K562 (cell line): ENCODE data around the gene PLCB3. TPM values are rescaled to one million over a fixed set of nuclear protein-coding genes. Genes with fewer than 3 reads are reported as not detected.

Source experiments
- ATF6 ChIP-seq: sonication (generic); formaldehyde crosslinking; IDR thresholded peaks from 2 replicates; pipeline ENCODE4 v1.4.0; 2020; ENCODE audit warnings: mild to moderate bottlenecking, missing genetic modification reagents
- CCNT2 ChIP-seq: IDR thresholded peaks from 2 replicates; pipeline ENCODE4 v1.6.1; 2011; ENCODE audit warnings: borderline replicate concordance, low read depth, mild to moderate bottlenecking, moderate library complexity, mixed read lengths, low read length; ENCODE audit not compliant: insufficient read length; ENCODE audit errors: extremely low read depth
- CTCF ChIP-seq, 3 experiments: IDR thresholded peaks in 2 of 3; conservative IDR thresholded peaks in 1 of 3; 2 replicates each; pipeline ENCODE4 v1.5.1; 2011 to 2012; ENCODE audit warnings: low read length in 3 of 3, mild to moderate bottlenecking in 3 of 3, control low read depth in 2 of 3, improper control_type of control experiment in 1 of 3, inconsistent platforms in 1 of 3, low read depth in 1 of 3, mixed read lengths in 1 of 3, moderate library complexity in 1 of 3; ENCODE audit not compliant: insufficient read depth in 2 of 3
- E2F6 ChIP-seq, 2 experiments: IDR thresholded peaks; 2 replicates each; pipeline ENCODE4 v1.6.1; 2011; ENCODE audit warnings: borderline replicate concordance in 1 of 2, control low read depth in 1 of 2, low read depth in 1 of 2, low read length in 1 of 2, mild to moderate bottlenecking in 1 of 2, mixed read lengths in 1 of 2, moderate library complexity in 1 of 2; ENCODE audit not compliant: insufficient read depth in 1 of 2, insufficient read length in 1 of 2, poor library complexity in 1 of 2, severe bottlenecking in 1 of 2; ENCODE audit errors: extremely low read depth in 1 of 2
- EGR1 ChIP-seq: fragments of 450-650 bp; conservative IDR thresholded peaks from 2 replicates; pipeline ENCODE4 v1.6.1; 2017; ENCODE audit warnings: mild to moderate bottlenecking
- ERF ChIP-seq: fragments of 450-650 bp; formaldehyde crosslinking; IDR thresholded peaks from 2 replicates; pipeline ENCODE4 v1.4.0; 2020; ENCODE audit warnings: mild to moderate bottlenecking, mixed read lengths
- GABPB1 ChIP-seq: sonication (generic); formaldehyde crosslinking; IDR thresholded peaks from 2 replicates; pipeline ENCODE4 v1.8.0; 2022; ENCODE audit warnings: mild to moderate bottlenecking, missing genetic modification reagents
- GTF2B ChIP-seq: IDR thresholded peaks from 2 replicates; pipeline ENCODE4 v1.6.1; 2011; ENCODE audit not compliant: insufficient read length; ENCODE audit errors: extremely low read depth
- KDM4B ChIP-seq, 2 experiments: fragments of 450-650 bp in 1 of 2; sonication (generic) in 1 of 2; IDR thresholded peaks; 2 replicates each; pipeline ENCODE4 v1.6.1; 2016 to 2017; ENCODE audit warnings: borderline replicate concordance in 2 of 2, antibody characterized with exemption in 1 of 2, low read depth in 1 of 2, mild to moderate bottlenecking in 1 of 2
- NR2C2 ChIP-seq, 2 experiments: fragments of 200-800 bp in 1 of 2; sonication (Bioruptor generic) in 1 of 2; sonication (generic) in 1 of 2; formaldehyde crosslinking in 1 of 2; IDR thresholded peaks; 2 replicates each; pipeline versions ENCODE4 v1.6.1 to v1.8.0; 2016 to 2022; ENCODE audit warnings: mild to moderate bottlenecking in 1 of 2, missing compliant biosample characterization in 1 of 2, missing genetic modification characterization in 1 of 2, missing genetic modification reagents in 1 of 2
- POLR2A ChIP-seq: fragments of 450-650 bp; conservative IDR thresholded peaks from 2 replicates; pipeline ENCODE4 v1.6.1; 2016
- POLR2G ChIP-seq: fragments of 200-400 bp; formaldehyde crosslinking; IDR thresholded peaks from 2 replicates; pipeline ENCODE4 v1.6.1; 2017; ENCODE audit warnings: low read depth, mild to moderate bottlenecking, antibody characterized with exemption, low read length, moderate library complexity
- RB1 ChIP-seq: fragments of 450-650 bp; IDR thresholded peaks from 2 replicates; pipeline ENCODE4 v1.6.1; 2017; ENCODE audit warnings: low read depth, mild to moderate bottlenecking
- RBM39 ChIP-seq: fragments of 200-400 bp; formaldehyde crosslinking; optimal IDR thresholded peaks from 2 replicates; pipeline ENCODE3; 2018; ENCODE audit warnings: low read depth, low read length
- SPI1 ChIP-seq: IDR thresholded peaks from 2 replicates; pipeline ENCODE4 v1.6.1; 2011; ENCODE audit warnings: low read depth, low read length, control low read depth, borderline replicate concordance
- THAP12 ChIP-seq: fragments of 250-450 bp; sonication (Bioruptor Pico); IDR thresholded peaks from 2 replicates; pipeline ENCODE4 v1.9.0; 2021; ENCODE audit warnings: mild to moderate bottlenecking, inconsistent platforms
- ZFX ChIP-seq: sonication (generic); formaldehyde crosslinking; IDR thresholded peaks from 2 replicates; pipeline ENCODE4 v1.8.0; 2022; ENCODE audit warnings: mild to moderate bottlenecking, missing genetic modification reagents, moderate library complexity
- polyA plus RNA-seq, 8 experiments: library from polyadenylated mRNA; depleted of rRNA in 4 of 8; stranded (reverse) in 5 of 8; unstranded in 3 of 8; fragments of >200 nt; fragmentation: Nextera tagmentation in 2 of 8; fragmentation: Illumina TruSeq in 1 of 8; extraction: Ambion mirVana in 2 of 8; extraction: Trizol in 1 of 8; gene quantifications; 2 replicates each; pipeline versions ENCODE4 v1.2.1 to v1.2.3, GENCODE V29; 2011 to 2014; ENCODE audit warnings: inconsistent platforms in 1 of 8, missing spikeins in 1 of 8
- total RNA-seq, 7 experiments: library from RNA; depleted of rRNA in 6 of 7; stranded (reverse); fragments of >200 nt in 6 of 7; fragmentation: Illumina TruSeq in 2 of 7; extraction: Trizol in 2 of 7; gene quantifications; 2 replicates each; pipeline versions ENCODE4 v1.2.1 to v1.2.3, GENCODE V29; 2011 to 2021; ENCODE audit warnings: low replicate concordance in 1 of 7

PLCB3 gene
- total and polyA plus RNA-seq, 9 of the 15 experiments (the other 6 are each of a cell fraction or from before 2014, with no cell fraction given) = 0.31 to 44.8 (median 14.6) TPM

GRCh38 chr11:64251016-64251752 is at the start of gene PLCB3 (continued):
- 0 out of 2 replicates have a peak, but pooled peaks have one; percentile 41 for TF ChIP-seq ATF6 (CRISPR knock-in tag)
- peak; percentile 66 for TF ChIP-seq CCNT2
- 0 out of 2 replicates have a peak, but pooled peaks have one; percentile 19 for TF ChIP-seq ERF
- peak; percentile 76; the same call in 1 of the 2 replicates for TF ChIP-seq THAP12
- TF ChIP-seq SPI1 = no peak
- no peak for TF ChIP-seq RBM39
- TF ChIP-seq CTCF (IDR thresholded peaks at IDR 0.05 in 2 of 3, conservative IDR thresholded peaks at IDR 0.05 in 1 of 3; ENCODE audit: insufficient read depth in 2 of 3, low read depth in 1 of 3, low read length in 3 of 3) = peak; percentile 60 to 78 (median 63)
- peak; percentile 40; the same call in 1 of the 2 replicates for TF ChIP-seq ZFX (CRISPR knock-in tag)
- peak in 1 of 2 experiments; percentile 60 for TF ChIP-seq E2F6 (IDR thresholded peaks at IDR 0.05; ENCODE audit: borderline replicate concordance in 1 of 2, extremely low read depth in 1 of 2, insufficient read depth in 1 of 2, insufficient read length in 1 of 2, low read depth in 1 of 2, low read length in 1 of 2, poor library complexity in 1 of 2, severe bottlenecking in 1 of 2)
- TF ChIP-seq NR2C2 (CRISPR knock-in tag; IDR thresholded peaks at IDR 0.05) = no peak
- peak; percentile 15; the same call in 1 of the 2 replicates for TF ChIP-seq NR2C2 (tag; IDR thresholded peaks at IDR 0.05)
- TF ChIP-seq GTF2B = no peak
- TF ChIP-seq RB1 = peak; percentile 55; the same call in 1 of the 2 replicates
- peak; percentile 62 for TF ChIP-seq POLR2A
- TF ChIP-seq POLR2G = peak; percentile 86
- TF ChIP-seq KDM4B (IDR thresholded peaks at IDR 0.05; ENCODE audit: borderline replicate concordance in 2 of 2, low read depth in 1 of 2) = peak in 1 of 2 experiments; percentile 10; a peak in 1 of 4 replicates
- peak; percentile 64; the same call in 1 of the 2 replicates for TF ChIP-seq GABPB1
- peak; percentile 42 for TF ChIP-seq EGR1
